ENCODE data around the gene IL34. TPM values are rescaled to one million over a fixed set of nuclear protein-coding genes. Genes with fewer than 3 reads are reported as not detected.

IL34 gene
- total RNA-seq, 1 donor from 2014 or later, result 0.86 TPM

DNA sequence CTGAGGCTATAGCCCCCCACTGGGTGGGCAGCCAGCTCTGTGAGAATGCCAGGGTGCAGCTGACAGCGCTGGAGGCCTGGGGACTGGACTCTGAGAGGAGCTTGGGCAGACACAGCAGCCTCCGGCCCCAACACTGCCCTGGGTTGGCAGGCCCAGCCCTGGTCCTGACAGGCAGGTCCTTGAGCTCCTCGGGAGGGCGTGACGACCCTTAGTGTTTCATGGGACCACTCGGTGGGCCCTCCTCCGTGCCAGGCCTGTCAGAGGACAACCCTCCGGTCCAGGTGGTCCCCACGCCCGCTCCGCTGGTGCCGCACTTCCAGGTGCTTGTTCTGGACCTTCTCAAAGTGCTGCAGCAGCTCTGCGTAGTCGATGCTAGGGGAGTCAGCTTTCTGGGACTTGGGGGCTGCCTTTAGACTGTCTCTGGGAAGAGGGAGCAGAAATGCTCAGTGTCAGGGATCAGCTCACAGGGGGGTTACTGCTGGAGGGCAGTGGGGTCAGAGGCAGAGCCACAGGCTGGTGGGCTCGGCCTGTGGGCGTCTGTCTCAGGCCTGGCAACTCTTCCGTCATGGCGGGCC, 41.4 kb downstream of the IL34 start:
- no peak overlapping the region for H3K4me3 ChIP-seq (ENCODE audit: low read depth, low read length)
- TF ChIP-seq, protein P1, sequence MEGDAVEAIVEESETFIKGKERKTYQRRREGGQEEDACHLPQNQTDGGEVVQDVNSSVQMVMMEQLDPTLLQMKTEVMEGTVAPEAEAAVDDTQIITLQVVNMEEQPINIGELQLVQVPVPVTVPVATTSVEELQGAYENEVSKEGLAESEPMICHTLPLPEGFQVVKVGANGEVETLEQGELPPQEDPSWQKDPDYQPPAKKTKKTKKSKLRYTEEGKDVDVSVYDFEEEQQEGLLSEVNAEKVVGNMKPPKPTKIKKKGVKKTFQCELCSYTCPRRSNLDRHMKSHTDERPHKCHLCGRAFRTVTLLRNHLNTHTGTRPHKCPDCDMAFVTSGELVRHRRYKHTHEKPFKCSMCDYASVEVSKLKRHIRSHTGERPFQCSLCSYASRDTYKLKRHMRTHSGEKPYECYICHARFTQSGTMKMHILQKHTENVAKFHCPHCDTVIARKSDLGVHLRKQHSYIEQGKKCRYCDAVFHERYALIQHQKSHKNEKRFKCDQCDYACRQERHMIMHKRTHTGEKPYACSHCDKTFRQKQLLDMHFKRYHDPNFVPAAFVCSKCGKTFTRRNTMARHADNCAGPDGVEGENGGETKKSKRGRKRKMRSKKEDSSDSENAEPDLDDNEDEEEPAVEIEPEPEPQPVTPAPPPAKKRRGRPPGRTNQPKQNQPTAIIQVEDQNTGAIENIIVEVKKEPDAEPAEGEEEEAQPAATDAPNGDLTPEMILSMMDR (conservative IDR thresholded peaks at IDR 0.05; ENCODE audit: low read depth, low read length), result no peak
- no peak for DNase-seq (ENCODE audit: low read depth)

DNA sequence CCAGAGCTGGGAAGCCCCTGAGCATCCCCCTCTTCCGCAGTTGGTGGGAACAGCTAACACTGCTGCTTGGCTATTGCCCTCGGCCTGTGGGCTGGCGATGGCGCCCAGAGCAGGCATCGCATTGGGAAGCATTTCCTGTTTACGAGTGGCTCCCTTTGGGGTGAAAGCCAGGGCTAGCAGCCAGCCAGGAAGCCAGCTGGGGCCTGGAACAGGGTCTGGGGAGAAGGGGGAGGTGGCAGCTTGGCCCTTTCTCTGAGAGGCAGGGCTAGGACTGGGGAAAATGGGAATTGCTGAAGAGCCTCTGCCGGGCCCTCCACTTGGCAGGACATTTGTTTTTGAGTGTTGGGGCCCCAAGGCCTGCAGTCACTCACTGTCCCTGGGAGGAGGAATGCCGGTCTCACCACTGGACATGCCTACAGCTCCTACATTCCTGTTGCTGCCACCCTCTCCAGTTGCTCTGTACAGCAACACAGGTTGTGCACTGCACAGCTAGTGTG, 41.9 kb downstream of the IL34 start:
- TF ChIP-seq, protein P1 (conservative IDR thresholded peaks at IDR 0.05; ENCODE audit: low read depth, low read length), result no peak
- no peak for DNase-seq (ENCODE audit: low read depth)

DNA sequence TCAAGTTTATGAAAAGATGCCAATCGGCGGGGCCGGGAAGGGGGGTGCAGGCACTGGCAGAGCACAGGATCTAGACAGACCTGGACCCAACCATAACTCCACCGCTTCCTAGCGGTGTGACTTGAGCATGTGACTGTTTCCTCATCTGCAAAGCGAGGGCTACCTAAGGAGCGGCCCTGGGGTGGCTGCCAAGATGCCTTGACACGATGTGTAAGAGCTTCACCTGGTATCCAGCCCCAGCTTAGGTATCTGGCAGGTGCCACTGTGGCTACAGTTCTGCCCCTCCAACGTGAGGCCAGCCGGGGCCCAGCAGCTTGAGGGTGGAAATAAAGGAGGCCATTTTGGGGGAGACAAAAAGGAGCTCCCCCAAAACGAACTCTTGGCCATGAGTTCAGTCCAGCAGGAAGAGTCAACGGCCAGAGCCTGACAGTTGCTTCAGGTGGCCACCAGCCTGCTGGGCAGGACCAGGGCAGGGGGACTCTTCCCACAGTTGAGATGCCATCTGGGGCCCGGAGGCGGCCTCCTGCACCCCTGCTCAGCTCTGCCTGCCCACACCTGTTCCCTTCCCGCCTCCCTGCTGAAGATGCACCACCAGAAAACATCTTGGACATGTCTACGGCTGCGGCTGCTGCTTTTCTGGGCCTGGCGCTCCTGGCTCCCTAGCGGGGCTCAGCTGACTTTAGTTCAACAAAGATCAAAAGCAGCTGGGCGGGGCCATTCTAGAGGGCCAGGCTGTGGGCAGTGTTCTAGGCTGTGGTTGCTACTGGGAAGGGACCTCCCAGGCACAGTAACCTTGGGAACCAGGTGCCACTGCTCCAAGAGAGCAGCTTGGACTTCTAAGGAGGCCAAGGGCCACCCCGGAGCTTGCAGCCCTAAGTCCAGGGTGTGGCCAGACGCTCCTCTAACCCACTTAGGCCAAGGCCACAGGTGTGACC, 42.9 kb downstream of the IL34 start:
- H3K4me3 ChIP-seq (ENCODE audit: low read depth, low read length), result no peak overlapping the region
- DNase-seq (ENCODE audit: low read depth), result no peak
- TF ChIP-seq, protein P1 (conservative IDR thresholded peaks at IDR 0.05; ENCODE audit: low read depth, low read length), result no peak

More for the DNA sequence above, 41.9 kb downstream of the IL34 start:
- H3K4me3 ChIP-seq (ENCODE audit: low read depth, low read length), result no peak overlapping the region

DNA sequence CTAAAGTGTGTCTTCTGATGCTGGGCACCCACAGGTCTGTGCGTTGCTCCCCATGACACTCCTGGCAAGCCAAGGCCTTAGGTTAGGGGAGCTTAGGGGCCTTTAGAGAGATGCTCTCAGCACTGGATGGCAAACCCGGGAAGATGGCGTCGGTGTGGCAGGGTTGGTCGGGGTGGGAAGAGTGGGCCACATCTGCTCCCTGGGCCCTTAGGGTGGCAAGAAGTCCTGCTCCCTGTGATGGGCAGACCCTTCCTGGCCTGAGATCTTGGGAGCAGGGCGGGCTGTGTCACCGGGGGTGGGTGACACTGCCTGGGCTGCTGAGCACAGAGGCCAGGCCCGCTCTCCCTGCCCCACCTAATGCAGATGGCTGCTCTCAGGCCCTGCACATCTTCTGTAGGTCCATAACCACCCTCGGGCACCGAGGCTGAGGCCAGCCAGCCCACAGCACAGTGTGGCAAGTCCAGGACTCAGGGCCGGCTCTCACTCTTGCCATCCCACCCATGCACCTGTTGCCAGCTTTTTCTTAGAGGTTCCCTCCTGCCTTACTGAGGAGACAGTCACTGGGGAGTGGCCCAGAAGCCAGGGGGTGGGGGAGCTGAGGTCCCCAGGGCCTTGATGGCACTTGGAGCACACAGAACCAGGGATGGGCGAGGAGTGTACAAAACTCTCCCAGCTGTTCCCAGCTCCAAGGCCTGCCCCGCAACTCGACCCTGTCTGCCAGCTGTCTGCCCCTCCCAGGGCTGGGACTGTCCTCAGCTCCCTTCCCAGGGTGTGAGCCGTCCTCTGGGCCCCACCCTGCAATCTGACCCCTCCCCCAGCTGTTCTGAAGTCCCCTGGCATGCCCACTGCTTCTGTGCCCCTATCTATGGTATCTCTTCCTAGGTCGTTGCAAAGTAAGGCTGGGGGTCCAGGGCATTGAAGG, 43.9 kb downstream of the IL34 start:
- DNase-seq (ENCODE audit: low read depth), result no peak
- TF ChIP-seq, protein P1 (conservative IDR thresholded peaks at IDR 0.05; ENCODE audit: low read depth, low read length), result no peak
- H3K4me3 ChIP-seq (ENCODE audit: low read depth, low read length), result no peak overlapping the region

DNA sequence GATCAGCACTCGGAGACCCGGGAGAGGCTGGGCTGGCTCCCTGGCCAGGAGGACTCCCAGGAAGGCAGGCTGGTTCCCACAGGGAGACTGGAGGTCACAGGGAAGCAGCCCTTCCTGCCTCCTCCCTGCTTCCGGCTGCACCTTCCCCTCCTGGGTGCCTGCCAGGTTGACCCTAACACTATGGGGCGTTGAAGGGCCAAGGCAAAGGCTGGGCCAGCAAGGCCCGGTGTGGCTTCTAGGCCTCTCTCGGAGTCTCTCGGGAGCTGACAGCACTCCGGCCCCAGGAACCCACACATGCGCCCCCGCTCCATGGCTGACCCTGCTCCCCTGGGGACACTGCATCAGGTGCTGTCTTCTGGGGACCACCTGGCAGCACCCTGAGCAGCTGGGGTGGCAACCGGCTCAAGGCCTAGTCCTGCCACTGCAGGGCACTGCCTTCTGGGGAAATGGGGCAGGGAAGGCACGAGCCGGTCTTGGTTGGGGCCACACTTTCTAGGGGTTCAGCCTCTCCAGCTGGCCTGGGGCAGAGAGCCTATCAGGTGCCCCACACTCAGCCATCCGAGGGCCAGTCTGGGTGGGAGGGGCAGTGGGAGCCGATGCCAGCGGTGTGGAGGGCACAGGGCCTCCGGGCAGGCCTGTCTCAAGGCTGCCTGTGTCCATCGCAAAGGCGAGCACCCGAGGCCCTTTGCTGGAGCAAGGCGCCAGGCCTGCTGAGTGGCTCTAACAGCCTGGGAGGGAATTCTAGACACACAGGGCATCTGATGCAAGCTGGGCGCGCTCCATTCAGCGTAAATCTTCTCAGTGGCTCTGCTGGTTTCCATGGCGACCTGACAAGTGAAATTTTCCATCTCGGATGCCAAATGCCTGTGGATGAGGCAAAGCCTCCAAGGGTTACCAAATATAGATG, 45.1 kb downstream of the IL34 start:
- TF ChIP-seq, protein P1 (conservative IDR thresholded peaks at IDR 0.05; ENCODE audit: low read depth, low read length), result no peak
- no peak for DNase-seq (ENCODE audit: low read depth)
- H3K4me3 ChIP-seq (ENCODE audit: low read depth, low read length), result no peak overlapping the region
